ENCODE results near the gene RBM22.

- TF ChIP-seq SUZ12 (IDR thresholded peaks at IDR 0.05) (no peak), HDGF (IDR thresholded peaks at IDR 0.05; ENCODE audit: borderline replicate concordance) (no peak), FOXM1 (IDR thresholded peaks at IDR 0.05; ENCODE audit: borderline replicate concordance) (no peak), FOXK2 (IDR thresholded peaks at IDR 0.05) (no peak), SP1 (IDR thresholded peaks at IDR 0.05) (no peak), ZNF384 (IDR thresholded peaks at IDR 0.05) (no peak), NFRKB (IDR thresholded peaks at IDR 0.05) (no peak), TARDBP (IDR thresholded peaks at IDR 0.05) (no peak), BHLHE40 (IDR thresholded peaks at IDR 0.05; ENCODE audit: borderline replicate concordance) (no peak), ELF4 (IDR thresholded peaks at IDR 0.05) (no peak), PKNOX1 (IDR thresholded peaks at IDR 0.05) (no peak), L3MBTL2 (conservative IDR thresholded peaks at IDR 0.05) (no peak), CTBP1 (IDR thresholded peaks at IDR 0.05; ENCODE audit: borderline replicate concordance) (no peak)
Observed at GRCh38 chr5:150690760-150691159, 10.1 kb downstream of the RBM22 start.

All from HEK293T (cell line).